Activated naive CD4-positive, alpha-beta T cell treated with anti-CD3 and anti-CD28 coated beads, Interleukin-2, amount 50 U/mL, for 72 hours (primary cell): Measurements from ENCODE around the gene VEGFA. TPM values are rescaled to one million over a fixed set of nuclear protein-coding genes. Genes with fewer than 3 reads are reported as not detected.

Source experiments
- ATAC-seq, 2 donors: fragments of 150-1000 bp; cut with Tn5 transposase; 2 replicates each; pipeline ENCODE4 v1.10.0; 2021; ENCODE audit warnings: mild to moderate bottlenecking in 2 of 2, moderate library complexity in 2 of 2
- DNase-seq, 2 donors: peaks; one replicate each; pipeline ENCODE4 v3.0.0; 2021 to 2022; ENCODE audit warnings: low spot score in 2 of 2
- H3K27ac Mint-ChIP-seq, 2 donors: one replicate each; pipeline ENCODE4 v1.8.0; 2022; ENCODE audit warnings: mild to moderate bottlenecking in 2 of 2, mixed read lengths in 2 of 2
- H3K36me3 Mint-ChIP-seq, 2 donors: one replicate each; pipeline ENCODE4 v1.8.0; 2022; ENCODE audit warnings: mixed read lengths in 2 of 2
- H3K9me3 Mint-ChIP-seq, 2 donors: one replicate each; pipeline ENCODE4 v1.8.0; 2022; ENCODE audit warnings: mixed read lengths in 2 of 2
- total RNA-seq, 2 donors: library from RNA; stranded (reverse); gene quantifications; one replicate each; pipeline ENCODE4 v1.2.3, GENCODE V29; 2022

The VEGFA gene
- total RNA-seq, 2 donors from 2014 or later, result 24.1 to 79.2 TPM

GRCh38 chr6:43784049-43784855 is 14.2 kb downstream of the VEGFA start:
- ATAC-seq (no peak), DNase-seq (no peak)
- H3K27ac Mint-ChIP-seq, result peak overlapping the region in 1 of 2 donors; percentile 40
- H3K36me3 Mint-ChIP-seq, result peaks cover 7 to 22% of the 10 kb centered on the region in 2 donors
- H3K9me3 Mint-ChIP-seq, result no peaks in the 10 kb centered on the region

GRCh38 chr6:43785220-43785752 is 15.3 kb downstream of the VEGFA start:
- H3K27ac Mint-ChIP-seq, result no peak overlapping the region
- DNase-seq (no peak), ATAC-seq (no peak)
- H3K36me3 Mint-ChIP-seq, result peaks cover 7 to 21% of the 10 kb centered on the region in 2 donors
- no peaks in the 10 kb centered on the region for H3K9me3 Mint-ChIP-seq

- Mint-ChIP-seq H3K27ac (no peak overlapping the region), H3K36me3 (peaks cover 7 to 21% of the 10 kb centered on the region in 2 donors), H3K9me3 (no peaks in the 10 kb centered on the region)
- DNase-seq (no peak), ATAC-seq (no peak)
Measured at GRCh38 chr6:43785904-43786303, 15.9 kb downstream of the VEGFA start.

GRCh38 chr6:43786664-43787329 is 16.8 kb downstream of the VEGFA start:
- no peaks in the 10 kb centered on the region for H3K9me3 Mint-ChIP-seq
- H3K36me3 Mint-ChIP-seq, result peaks cover 7 to 19% of the 10 kb centered on the region in 2 donors
- ATAC-seq, result no peak
- H3K27ac Mint-ChIP-seq, result peak overlapping the region in 1 of 2 donors; percentile 48
- DNase-seq, result no peak

GRCh38 chr6:43788301-43788700 is 18.3 kb downstream of the VEGFA start:
- ATAC-seq (no peak), DNase-seq (no peak)
- H3K9me3 Mint-ChIP-seq, result no peaks in the 10 kb centered on the region
- peaks cover 7 to 15% of the 10 kb centered on the region in 2 donors for H3K36me3 Mint-ChIP-seq
- no peak overlapping the region for H3K27ac Mint-ChIP-seq

GRCh38 chr6:43789447-43789846 is 19.4 kb downstream of the VEGFA start:
- no peak for DNase-seq
- no peaks in the 10 kb centered on the region for H3K9me3 Mint-ChIP-seq
- no peak overlapping the region for H3K27ac Mint-ChIP-seq
- peaks cover 2 to 11% of the 10 kb centered on the region in 2 donors for H3K36me3 Mint-ChIP-seq
- no peak for ATAC-seq

GRCh38 chr6:43790031-43790430 is 20.0 kb downstream of the VEGFA start:
- no peaks in the 10 kb centered on the region for H3K9me3 Mint-ChIP-seq
- no peak overlapping the region for H3K27ac Mint-ChIP-seq
- DNase-seq, result no peak
- H3K36me3 Mint-ChIP-seq, result peaks cover 0 to 6% of the 10 kb centered on the region in 2 donors
- ATAC-seq, result peak in 1 of 2 donors; percentile 17

GRCh38 chr6:43791745-43792422 is 21.9 kb downstream of the VEGFA start:
- no peak for ATAC-seq
- Mint-ChIP-seq H3K27ac (peak overlapping the region in 1 of 2 donors; percentile 0), H3K36me3 (no peaks in the 10 kb centered on the region), H3K9me3 (no peaks in the 10 kb centered on the region)
- DNase-seq, result no peak

- Mint-ChIP-seq H3K9me3 (no peaks in the 10 kb centered on the region), H3K36me3 (no peaks in the 10 kb centered on the region), H3K27ac (peak overlapping the region in 1 of 2 donors; percentile 23)
- DNase-seq (no peak), ATAC-seq (no peak)
Measured at GRCh38 chr6:43793154-43793874, 23.3 kb downstream of the VEGFA start.

GRCh38 chr6:43793875-43794242 is 23.8 kb downstream of the VEGFA start:
- ATAC-seq (no peak), DNase-seq (no peak)
- Mint-ChIP-seq H3K9me3 (no peaks in the 10 kb centered on the region), H3K27ac (no peak overlapping the region), H3K36me3 (no peaks in the 10 kb centered on the region)

GRCh38 chr6:43795421-43795820 is 25.4 kb downstream of the VEGFA start:
- ATAC-seq (no peak), DNase-seq (no peak)
- Mint-ChIP-seq H3K36me3 (no peaks in the 10 kb centered on the region), H3K27ac (no peak overlapping the region), H3K9me3 (no peaks in the 10 kb centered on the region)

GRCh38 chr6:43796168-43796567 is 26.2 kb downstream of the VEGFA start:
- DNase-seq, result no peak
- Mint-ChIP-seq H3K27ac (no peak overlapping the region), H3K36me3 (no peaks in the 10 kb centered on the region), H3K9me3 (no peaks in the 10 kb centered on the region)
- ATAC-seq, result no peak

- no peak for DNase-seq
- no peaks in the 10 kb centered on the region for H3K36me3 Mint-ChIP-seq
- no peak overlapping the region for H3K27ac Mint-ChIP-seq
- ATAC-seq, result no peak
- no peaks in the 10 kb centered on the region for H3K9me3 Mint-ChIP-seq
Measured at GRCh38 chr6:43796903-43797890, 27.2 kb downstream of the VEGFA start.

- Mint-ChIP-seq H3K9me3 (no peaks in the 10 kb centered on the region), H3K36me3 (no peaks in the 10 kb centered on the region), H3K27ac (peak overlapping the region in 1 of 2 donors; percentile 45)
- DNase-seq (no peak), ATAC-seq (no peak)
Measured at GRCh38 chr6:43797919-43798318, 27.9 kb downstream of the VEGFA start.

- Mint-ChIP-seq H3K9me3 (no peaks in the 10 kb centered on the region), H3K36me3 (no peaks in the 10 kb centered on the region), H3K27ac (no peak overlapping the region)
- ATAC-seq, result peak; percentile 56 to 96
- no peak for DNase-seq
Measured at GRCh38 chr6:43798688-43799444, 28.9 kb downstream of the VEGFA start.
